GM23338 (cell line): Measurements from ENCODE around the gene TNNC1. TPM values are rescaled to one million over a fixed set of nuclear protein-coding genes. Genes with fewer than 3 reads are reported as not detected.

Source experiments
- ATAC-seq: fragments of 200-7000 bp; cut with Tn5 transposase; 3 replicates; pipeline ENCODE4 v1.9.1; 2020
- DNase-seq: peaks from one replicate; pipeline ENCODE4 v3.0.0-alpha.2; 2015; ENCODE audit warnings: low spot score
- H2AFZ ChIP-seq: fragments of 200-600 bp; sonication (generic); 2 replicates; pipeline ENCODE4 v1.8.0; 2016; ENCODE audit warnings: antibody characterized with exemption, mild to moderate bottlenecking, moderate library complexity
- H3F3A ChIP-seq: fragments of 200-600 bp; sonication (generic); replicated peaks from 2 replicates; pipeline ENCODE4 v1.8.0; 2017; ENCODE audit warnings: antibody characterized with exemption, mixed run types, low read depth
- H3K27ac ChIP-seq: fragments of 200-600 bp; sonication (generic); 2 replicates; pipeline ENCODE4 v1.6.1; 2016; ENCODE audit warnings: low read depth
- H3K27me3 ChIP-seq: fragments of 200-600 bp; sonication (generic); 2 replicates; pipeline ENCODE4 v1.8.0; 2016; ENCODE audit warnings: mild to moderate bottlenecking, mixed run types, moderate library complexity; ENCODE audit not compliant: insufficient read depth
- H3K36me3 ChIP-seq: fragments of 200-600 bp; sonication (generic); 2 replicates; pipeline ENCODE4 v1.8.0; 2016; ENCODE audit warnings: mild to moderate bottlenecking; ENCODE audit not compliant: insufficient read depth
- H3K4me1 ChIP-seq: fragments of 200-600 bp; sonication (generic); 2 replicates; pipeline ENCODE4 v1.8.0; 2016; ENCODE audit warnings: mild to moderate bottlenecking, moderate library complexity; ENCODE audit not compliant: insufficient read depth
- H3K4me2 ChIP-seq: fragments of 200-600 bp; sonication (generic); 2 replicates; pipeline ENCODE4 v1.7.1; 2017; ENCODE audit warnings: mixed run types
- H3K4me3 ChIP-seq: fragments of 200-600 bp; sonication (generic); 2 replicates; pipeline ENCODE4 v1.6.1; 2016; ENCODE audit warnings: mixed run types
- H3K79me2 ChIP-seq: fragments of 200-600 bp; sonication (generic); replicated peaks from 2 replicates; pipeline ENCODE4 v1.8.0; 2017; ENCODE audit warnings: mild to moderate bottlenecking; ENCODE audit not compliant: insufficient read depth
- H3K9me2 ChIP-seq: fragments of 200-600 bp; sonication (generic); 2 replicates; pipeline ENCODE4 v1.8.0; 2017; ENCODE audit not compliant: insufficient read depth
- H4K20me1 ChIP-seq: fragments of 200-600 bp; sonication (generic); replicated peaks from 2 replicates; pipeline ENCODE4 v1.8.0; 2017; ENCODE audit warnings: mild to moderate bottlenecking; ENCODE audit not compliant: insufficient read depth
- H3K27ac Mint-ChIP-seq: 2 replicates; pipeline ENCODE4 v1.8.0; 2020; ENCODE audit warnings: inconsistent platforms, mild to moderate bottlenecking, moderate library complexity, mixed read lengths
- H3K27me3 Mint-ChIP-seq: 3 replicates; pipeline ENCODE4 v1.8.0; 2022; ENCODE audit warnings: low read depth, mild to moderate bottlenecking, moderate library complexity, mixed read lengths, inconsistent platforms; ENCODE audit not compliant: insufficient read depth, poor library complexity
- H3K36me3 Mint-ChIP-seq: 3 replicates; pipeline ENCODE4 v1.8.0; 2021; ENCODE audit warnings: low read depth, mild to moderate bottlenecking, inconsistent platforms, moderate library complexity, mixed read lengths
- H3K4me1 Mint-ChIP-seq: 3 replicates; pipeline ENCODE4 v1.8.0; 2020; ENCODE audit warnings: mild to moderate bottlenecking, inconsistent platforms, mixed read lengths
- H3K4me3 Mint-ChIP-seq: 3 replicates; pipeline ENCODE4 v1.8.0; 2021; ENCODE audit warnings: moderate library complexity, mild to moderate bottlenecking, inconsistent platforms, mixed read lengths
- H3K9me3 Mint-ChIP-seq: 3 replicates; pipeline ENCODE4 v1.8.0; 2020; ENCODE audit warnings: moderate library complexity, mild to moderate bottlenecking, inconsistent platforms, mixed read lengths
- CREB1 ChIP-seq: fragments of 250-450 bp; sonication (Bioruptor Pico); IDR thresholded peaks from 2 replicates; pipeline ENCODE4 v1.5.0; 2020; ENCODE audit warnings: low read depth, mild to moderate bottlenecking, moderate library complexity
- EZH2 ChIP-seq: fragments of 200-600 bp; sonication (generic); IDR thresholded peaks from one replicate; pipeline ENCODE4 v1.8.0; 2017; ENCODE audit warnings: antibody characterized with exemption, mild to moderate bottlenecking, low read depth; ENCODE audit not compliant: unreplicated experiment
- EZH2phosphoT487 ChIP-seq: fragments of 200-600 bp; sonication (generic); IDR thresholded peaks from one replicate; pipeline ENCODE4 v1.8.1; 2018; ENCODE audit warnings: antibody characterized with exemption; ENCODE audit not compliant: unreplicated experiment
- JUNB ChIP-seq: IDR thresholded peaks from one replicate; pipeline ENCODE4 v1.6.1; 2016; ENCODE audit warnings: antibody characterized with exemption; ENCODE audit not compliant: unreplicated experiment
- NANOG ChIP-seq: IDR thresholded peaks from 2 replicates; pipeline ENCODE4 v1.6.1; 2016; ENCODE audit warnings: antibody characterized with exemption, borderline replicate concordance
- POLR2AphosphoS5 ChIP-seq: IDR thresholded peaks from 2 replicates; pipeline ENCODE4 v1.6.1; 2016; ENCODE audit warnings: antibody characterized with exemption, low read depth
- STAT1 ChIP-seq: IDR thresholded peaks from one replicate; pipeline ENCODE4 v1.6.1; 2016; ENCODE audit warnings: antibody characterized with exemption; ENCODE audit not compliant: unreplicated experiment
- ZNF114 ChIP-seq: fragments of 250-450 bp; sonication (Bioruptor Pico); IDR thresholded peaks from 2 replicates; pipeline ENCODE4 v1.5.0; 2020; ENCODE audit warnings: mild to moderate bottlenecking, moderate library complexity
- ZNF331 ChIP-seq: fragments of 250-450 bp; sonication (Bioruptor Pico); IDR thresholded peaks from 2 replicates; pipeline ENCODE4 v1.5.0; 2020; ENCODE audit warnings: low read depth, mild to moderate bottlenecking, moderate library complexity
- polyA plus RNA-seq: library from polyadenylated mRNA; unstranded; fragments of >200 nt; fragmentation: Nextera tagmentation; extraction: Ambion mirVana; gene quantifications from 2 replicates; pipeline ENCODE4 v1.2.1, GENCODE V29; 2016
- total RNA-seq: library from RNA; depleted of rRNA; stranded (reverse); fragments of >200 nt; shearing (Covaris generic); gene quantifications from 2 replicates; pipeline ENCODE4 v1.2.3, GENCODE V29; 2014
- TF ChIP-seq, protein P1 (sequence below): IDR thresholded peaks from one replicate; pipeline ENCODE4 v1.6.1; 2018; ENCODE audit warnings: antibody characterized with exemption; ENCODE audit not compliant: unreplicated experiment
- TF ChIP-seq, protein P2 (sequence below): IDR thresholded peaks from 2 replicates; pipeline ENCODE4 v1.6.1; 2016; ENCODE audit warnings: antibody characterized with exemption
- TF ChIP-seq, protein P3 (sequence below), 2 experiments: fragments of 200-600 bp in 1 of 2; sonication (generic) in 1 of 2; conservative IDR thresholded peaks; 2 replicates each; pipeline versions ENCODE4 v1.5.1 to v1.6.1; 2016 to 2017; ENCODE audit warnings: antibody characterized with exemption in 2 of 2, low read depth in 2 of 2, mild to moderate bottlenecking in 2 of 2, moderate library complexity in 1 of 2
- TF ChIP-seq, protein P4 (sequence below): fragments of 250-450 bp; sonication (Bioruptor Pico); IDR thresholded peaks from 2 replicates; pipeline ENCODE4 v1.5.0; 2020; ENCODE audit warnings: mild to moderate bottlenecking, moderate library complexity

Gene TNNC1
- total and polyA plus RNA-seq, 2 experiments from 2014 or later: 6.5 to 6.9 TPM

DNA sequence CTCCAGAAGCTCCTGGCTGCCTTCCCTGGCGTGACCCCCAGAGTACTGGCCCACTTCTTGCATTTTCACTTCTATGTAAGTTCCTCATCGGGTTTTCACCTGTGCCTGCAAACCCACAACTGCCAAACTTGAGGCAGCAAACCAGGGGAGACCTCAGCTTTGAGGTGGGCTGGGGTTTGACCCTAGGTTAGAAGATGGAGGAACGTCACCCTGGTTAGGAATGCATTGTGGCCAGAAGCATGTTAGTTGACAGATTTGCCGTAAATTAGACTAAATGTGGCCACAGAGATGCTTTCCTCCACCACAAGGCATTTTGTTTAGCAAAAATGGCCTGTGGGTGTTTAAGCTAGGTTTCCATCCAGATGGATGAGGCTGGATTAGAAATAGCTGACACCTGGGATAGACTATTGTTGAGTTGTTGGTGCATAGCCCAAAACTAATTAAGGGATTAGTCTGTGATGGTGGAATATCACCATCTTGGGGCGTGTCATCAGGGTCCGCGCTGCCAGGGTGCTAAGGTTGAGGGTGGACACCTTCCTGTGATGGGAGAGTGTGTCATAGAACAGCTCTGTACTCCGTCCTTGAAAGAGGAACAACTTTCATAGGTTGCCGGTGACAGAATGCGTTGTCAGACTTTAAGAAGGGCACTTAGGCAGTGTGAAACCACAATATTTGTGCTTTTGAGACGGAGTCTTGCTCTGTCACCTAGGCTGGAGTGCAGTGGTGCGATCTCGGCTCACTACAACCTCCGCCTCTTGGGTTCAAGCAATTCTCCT is 5.1 kb upstream of the TNNC1 start:
- no peak overlapping the region for H3K4me2 ChIP-seq
- no peak overlapping the region for H3K4me3 Mint-ChIP-seq
- no peak overlapping the region for H3K27ac ChIP-seq
- H4K20me1 ChIP-seq: peaks cover 44% of the 10 kb centered on the region
- peaks cover 54% of the 10 kb centered on the region for H3K36me3 Mint-ChIP-seq
- peaks cover 27% of the 10 kb centered on the region for H3K4me1 Mint-ChIP-seq
- DNase-seq (no peak), ATAC-seq (no peak)
- H3K79me2 ChIP-seq: peaks cover 60% of the 10 kb centered on the region
- TF ChIP-seq CREB1 (CRISPR knock-in tag): no peak
- no peak for TF ChIP-seq ZNF331 (CRISPR knock-in tag)
- TF ChIP-seq, protein P1, sequence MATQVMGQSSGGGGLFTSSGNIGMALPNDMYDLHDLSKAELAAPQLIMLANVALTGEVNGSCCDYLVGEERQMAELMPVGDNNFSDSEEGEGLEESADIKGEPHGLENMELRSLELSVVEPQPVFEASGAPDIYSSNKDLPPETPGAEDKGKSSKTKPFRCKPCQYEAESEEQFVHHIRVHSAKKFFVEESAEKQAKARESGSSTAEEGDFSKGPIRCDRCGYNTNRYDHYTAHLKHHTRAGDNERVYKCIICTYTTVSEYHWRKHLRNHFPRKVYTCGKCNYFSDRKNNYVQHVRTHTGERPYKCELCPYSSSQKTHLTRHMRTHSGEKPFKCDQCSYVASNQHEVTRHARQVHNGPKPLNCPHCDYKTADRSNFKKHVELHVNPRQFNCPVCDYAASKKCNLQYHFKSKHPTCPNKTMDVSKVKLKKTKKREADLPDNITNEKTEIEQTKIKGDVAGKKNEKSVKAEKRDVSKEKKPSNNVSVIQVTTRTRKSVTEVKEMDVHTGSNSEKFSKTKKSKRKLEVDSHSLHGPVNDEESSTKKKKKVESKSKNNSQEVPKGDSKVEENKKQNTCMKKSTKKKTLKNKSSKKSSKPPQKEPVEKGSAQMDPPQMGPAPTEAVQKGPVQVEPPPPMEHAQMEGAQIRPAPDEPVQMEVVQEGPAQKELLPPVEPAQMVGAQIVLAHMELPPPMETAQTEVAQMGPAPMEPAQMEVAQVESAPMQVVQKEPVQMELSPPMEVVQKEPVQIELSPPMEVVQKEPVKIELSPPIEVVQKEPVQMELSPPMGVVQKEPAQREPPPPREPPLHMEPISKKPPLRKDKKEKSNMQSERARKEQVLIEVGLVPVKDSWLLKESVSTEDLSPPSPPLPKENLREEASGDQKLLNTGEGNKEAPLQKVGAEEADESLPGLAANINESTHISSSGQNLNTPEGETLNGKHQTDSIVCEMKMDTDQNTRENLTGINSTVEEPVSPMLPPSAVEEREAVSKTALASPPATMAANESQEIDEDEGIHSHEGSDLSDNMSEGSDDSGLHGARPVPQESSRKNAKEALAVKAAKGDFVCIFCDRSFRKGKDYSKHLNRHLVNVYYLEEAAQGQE: no peak
- no peak for TF ChIP-seq STAT1
- no peak for TF ChIP-seq EZH2
- TF ChIP-seq, protein P2, sequence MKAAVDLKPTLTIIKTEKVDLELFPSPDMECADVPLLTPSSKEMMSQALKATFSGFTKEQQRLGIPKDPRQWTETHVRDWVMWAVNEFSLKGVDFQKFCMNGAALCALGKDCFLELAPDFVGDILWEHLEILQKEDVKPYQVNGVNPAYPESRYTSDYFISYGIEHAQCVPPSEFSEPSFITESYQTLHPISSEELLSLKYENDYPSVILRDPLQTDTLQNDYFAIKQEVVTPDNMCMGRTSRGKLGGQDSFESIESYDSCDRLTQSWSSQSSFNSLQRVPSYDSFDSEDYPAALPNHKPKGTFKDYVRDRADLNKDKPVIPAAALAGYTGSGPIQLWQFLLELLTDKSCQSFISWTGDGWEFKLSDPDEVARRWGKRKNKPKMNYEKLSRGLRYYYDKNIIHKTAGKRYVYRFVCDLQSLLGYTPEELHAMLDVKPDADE: no peak
- no peak for TF ChIP-seq POLR2AphosphoS5
- no peak for TF ChIP-seq JUNB
- no peak for TF ChIP-seq ZNF114 (CRISPR knock-in tag)
- TF ChIP-seq, protein P3, sequence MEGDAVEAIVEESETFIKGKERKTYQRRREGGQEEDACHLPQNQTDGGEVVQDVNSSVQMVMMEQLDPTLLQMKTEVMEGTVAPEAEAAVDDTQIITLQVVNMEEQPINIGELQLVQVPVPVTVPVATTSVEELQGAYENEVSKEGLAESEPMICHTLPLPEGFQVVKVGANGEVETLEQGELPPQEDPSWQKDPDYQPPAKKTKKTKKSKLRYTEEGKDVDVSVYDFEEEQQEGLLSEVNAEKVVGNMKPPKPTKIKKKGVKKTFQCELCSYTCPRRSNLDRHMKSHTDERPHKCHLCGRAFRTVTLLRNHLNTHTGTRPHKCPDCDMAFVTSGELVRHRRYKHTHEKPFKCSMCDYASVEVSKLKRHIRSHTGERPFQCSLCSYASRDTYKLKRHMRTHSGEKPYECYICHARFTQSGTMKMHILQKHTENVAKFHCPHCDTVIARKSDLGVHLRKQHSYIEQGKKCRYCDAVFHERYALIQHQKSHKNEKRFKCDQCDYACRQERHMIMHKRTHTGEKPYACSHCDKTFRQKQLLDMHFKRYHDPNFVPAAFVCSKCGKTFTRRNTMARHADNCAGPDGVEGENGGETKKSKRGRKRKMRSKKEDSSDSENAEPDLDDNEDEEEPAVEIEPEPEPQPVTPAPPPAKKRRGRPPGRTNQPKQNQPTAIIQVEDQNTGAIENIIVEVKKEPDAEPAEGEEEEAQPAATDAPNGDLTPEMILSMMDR (conservative IDR thresholded peaks at IDR 0.05; ENCODE audit: low read depth in 2 of 2): no peak
- TF ChIP-seq EZH2phosphoT487: no peak
- TF ChIP-seq, protein P4, sequence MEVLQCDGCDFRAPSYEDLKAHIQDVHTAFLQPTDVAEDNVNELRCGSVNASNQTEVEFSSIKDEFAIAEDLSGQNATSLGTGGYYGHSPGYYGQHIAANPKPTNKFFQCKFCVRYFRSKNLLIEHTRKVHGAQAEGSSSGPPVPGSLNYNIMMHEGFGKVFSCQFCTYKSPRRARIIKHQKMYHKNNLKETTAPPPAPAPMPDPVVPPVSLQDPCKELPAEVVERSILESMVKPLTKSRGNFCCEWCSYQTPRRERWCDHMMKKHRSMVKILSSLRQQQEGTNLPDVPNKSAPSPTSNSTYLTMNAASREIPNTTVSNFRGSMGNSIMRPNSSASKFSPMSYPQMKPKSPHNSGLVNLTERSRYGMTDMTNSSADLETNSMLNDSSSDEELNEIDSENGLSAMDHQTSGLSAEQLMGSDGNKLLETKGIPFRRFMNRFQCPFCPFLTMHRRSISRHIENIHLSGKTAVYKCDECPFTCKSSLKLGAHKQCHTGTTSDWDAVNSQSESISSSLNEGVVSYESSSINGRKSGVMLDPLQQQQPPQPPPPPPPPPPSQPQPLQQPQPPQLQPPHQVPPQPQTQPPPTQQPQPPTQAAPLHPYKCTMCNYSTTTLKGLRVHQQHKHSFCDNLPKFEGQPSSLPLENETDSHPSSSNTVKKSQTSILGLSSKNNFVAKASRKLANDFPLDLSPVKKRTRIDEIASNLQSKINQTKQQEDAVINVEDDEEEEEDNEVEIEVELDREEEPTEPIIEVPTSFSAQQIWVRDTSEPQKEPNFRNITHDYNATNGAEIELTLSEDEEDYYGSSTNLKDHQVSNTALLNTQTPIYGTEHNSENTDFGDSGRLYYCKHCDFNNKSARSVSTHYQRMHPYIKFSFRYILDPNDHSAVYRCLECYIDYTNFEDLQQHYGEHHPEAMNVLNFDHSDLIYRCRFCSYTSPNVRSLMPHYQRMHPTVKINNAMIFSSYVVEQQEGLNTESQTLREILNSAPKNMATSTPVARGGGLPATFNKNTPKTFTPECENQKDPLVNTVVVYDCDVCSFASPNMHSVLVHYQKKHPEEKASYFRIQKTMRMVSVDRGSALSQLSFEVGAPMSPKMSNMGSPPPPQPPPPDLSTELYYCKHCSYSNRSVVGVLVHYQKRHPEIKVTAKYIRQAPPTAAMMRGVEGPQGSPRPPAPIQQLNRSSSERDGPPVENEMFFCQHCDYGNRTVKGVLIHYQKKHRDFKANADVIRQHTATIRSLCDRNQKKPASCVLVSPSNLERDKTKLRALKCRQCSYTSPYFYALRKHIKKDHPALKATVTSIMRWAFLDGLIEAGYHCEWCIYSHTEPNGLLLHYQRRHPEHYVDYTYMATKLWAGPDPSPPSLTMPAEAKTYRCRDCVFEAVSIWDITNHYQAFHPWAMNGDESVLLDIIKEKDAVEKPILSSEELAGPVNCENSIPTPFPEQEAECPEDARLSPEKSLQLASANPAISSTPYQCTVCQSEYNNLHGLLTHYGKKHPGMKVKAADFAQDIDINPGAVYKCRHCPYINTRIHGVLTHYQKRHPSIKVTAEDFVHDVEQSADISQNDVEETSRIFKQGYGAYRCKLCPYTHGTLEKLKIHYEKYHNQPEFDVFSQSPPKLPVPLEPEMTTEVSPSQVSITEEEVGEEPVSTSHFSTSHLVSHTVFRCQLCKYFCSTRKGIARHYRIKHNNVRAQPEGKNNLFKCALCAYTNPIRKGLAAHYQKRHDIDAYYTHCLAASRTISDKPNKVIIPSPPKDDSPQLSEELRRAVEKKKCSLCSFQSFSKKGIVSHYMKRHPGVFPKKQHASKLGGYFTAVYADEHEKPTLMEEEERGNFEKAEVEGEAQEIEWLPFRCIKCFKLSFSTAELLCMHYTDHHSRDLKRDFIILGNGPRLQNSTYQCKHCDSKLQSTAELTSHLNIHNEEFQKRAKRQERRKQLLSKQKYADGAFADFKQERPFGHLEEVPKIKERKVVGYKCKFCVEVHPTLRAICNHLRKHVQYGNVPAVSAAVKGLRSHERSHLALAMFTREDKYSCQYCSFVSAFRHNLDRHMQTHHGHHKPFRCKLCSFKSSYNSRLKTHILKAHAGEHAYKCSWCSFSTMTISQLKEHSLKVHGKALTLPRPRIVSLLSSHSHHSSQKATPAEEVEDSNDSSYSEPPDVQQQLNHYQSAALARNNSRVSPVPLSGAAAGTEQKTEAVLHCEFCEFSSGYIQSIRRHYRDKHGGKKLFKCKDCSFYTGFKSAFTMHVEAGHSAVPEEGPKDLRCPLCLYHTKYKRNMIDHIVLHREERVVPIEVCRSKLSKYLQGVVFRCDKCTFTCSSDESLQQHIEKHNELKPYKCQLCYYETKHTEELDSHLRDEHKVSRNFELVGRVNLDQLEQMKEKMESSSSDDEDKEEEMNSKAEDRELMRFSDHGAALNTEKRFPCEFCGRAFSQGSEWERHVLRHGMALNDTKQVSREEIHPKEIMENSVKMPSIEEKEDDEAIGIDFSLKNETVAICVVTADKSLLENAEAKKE (CRISPR knock-in tag): no peak
- no peak for TF ChIP-seq NANOG
- H3K4me1 ChIP-seq: peaks cover 20% of the 10 kb centered on the region; the same call in 1 of the 2 replicates
- H3K4me3 ChIP-seq: no peak overlapping the region
- H3K27me3 ChIP-seq: no peaks in the 10 kb centered on the region
- H3K36me3 ChIP-seq: peaks cover 25% of the 10 kb centered on the region; the same call in 1 of the 2 replicates
- H3K9me2 ChIP-seq: no peaks in the 10 kb centered on the region
- H3F3A ChIP-seq: no peaks in the 10 kb centered on the region; the same call in 1 of the 2 replicates
- H3K27ac Mint-ChIP-seq: no peak overlapping the region
- H3K9me3 Mint-ChIP-seq: no peaks in the 10 kb centered on the region
- peaks cover 5% of the 10 kb centered on the region for H3K27me3 Mint-ChIP-seq
- no peak overlapping the region for H2AFZ ChIP-seq
